HEK293 (cell line): Measurements from ENCODE around the gene PLB1.

Experiments
- CTCF ChIA-PET: fragments of 350-600 bp; formaldehyde crosslinking; extraction: SDS; loops from one replicate; lab custom pipeline; 2021; ENCODE audit warnings: antibody characterized with exemption; lab: Yijun Ruan, JAX
- POLR2A ChIA-PET: fragments of 300-600 bp; formaldehyde crosslinking; extraction: SDS; loops from one replicate; lab custom pipeline; 2020; ENCODE audit warnings: antibody characterized with exemption, inconsistent platforms; lab: Yijun Ruan, JAX
- H3K27ac ChIP-seq: fragments of 200-500 bp; sonication (Bioruptor generic); 2 replicates; pipeline ENCODE4 v1.5.1; 2014; ENCODE audit warnings: low read depth, low read length, control low read depth, inconsistent platforms; ENCODE audit errors: extremely low read depth
- H3K36me3 ChIP-seq, 2 experiments: fragments of 200-500 bp in 1 of 2; sonication (Bioruptor generic) in 1 of 2; 1 replicate in 1 of 2; 2 replicates in 1 of 2; pipeline ENCODE4 v1.5.1; 2014 to 2017; ENCODE audit warnings: inconsistent platforms in 2 of 2, low read length in 2 of 2; ENCODE audit not compliant: control insufficient read depth in 2 of 2, insufficient read depth in 1 of 2
- H3K4me1 ChIP-seq: fragments of 200-500 bp; sonication (Bioruptor generic); 2 replicates; pipeline ENCODE4 v1.5.1; 2014; ENCODE audit warnings: mild to moderate bottlenecking, low read length, inconsistent platforms; ENCODE audit not compliant: control insufficient read depth, insufficient read depth
- H3K4me3 ChIP-seq: 2 replicates; pipeline ENCODE4 v1.5.1; 2011; ENCODE audit warnings: low read depth, mild to moderate bottlenecking, control low read depth, low read length, moderate library complexity
- H3K9me3 ChIP-seq: fragments of 200-500 bp; sonication (Bioruptor generic); 2 replicates; pipeline ENCODE4 v1.5.1; 2014; ENCODE audit warnings: low read depth, low read length, inconsistent platforms; ENCODE audit not compliant: control insufficient read depth, insufficient read depth
- EGR2 ChIP-seq: fragments of 450-650 bp; formaldehyde crosslinking; IDR thresholded peaks from 2 replicates; pipeline ENCODE4 v1.5.1; 2016; ENCODE audit warnings: low read depth, missing biosample characterization, missing genetic modification characterization
- HIC1 ChIP-seq: fragments of 450-650 bp; formaldehyde crosslinking; IDR thresholded peaks from 2 replicates; pipeline ENCODE4 v1.5.1; 2016; ENCODE audit warnings: missing biosample characterization, missing genetic modification characterization
- KLF7 ChIP-seq: fragments of 450-650 bp; formaldehyde crosslinking; IDR thresholded peaks from 2 replicates; pipeline ENCODE4 v1.5.1; 2016; ENCODE audit warnings: missing biosample characterization, missing genetic modification characterization, borderline replicate concordance
- KLF9 ChIP-seq: fragments of 450-650 bp; formaldehyde crosslinking; IDR thresholded peaks from 2 replicates; pipeline ENCODE4 v1.5.1; 2016; ENCODE audit warnings: missing biosample characterization, missing genetic modification characterization, low read depth
- SALL2 ChIP-seq: fragments of 450-650 bp; formaldehyde crosslinking; IDR thresholded peaks from 2 replicates; pipeline ENCODE4 v1.5.0; 2017; ENCODE audit warnings: missing biosample characterization, mild to moderate bottlenecking, missing genetic modification characterization, borderline replicate concordance
- SCRT1 ChIP-seq: fragments of 450-650 bp; formaldehyde crosslinking; IDR thresholded peaks from 2 replicates; pipeline ENCODE4 v1.5.1; 2016; ENCODE audit warnings: missing biosample characterization, missing genetic modification characterization, borderline replicate concordance
- SETDB1 ChIP-seq: IDR thresholded peaks from one replicate; pipeline ENCODE4 v1.6.1; 2017; ENCODE audit warnings: mild to moderate bottlenecking, low read length, moderate library complexity, mixed read lengths; ENCODE audit not compliant: insufficient read length
- WT1 ChIP-seq: fragments of 450-650 bp; formaldehyde crosslinking; IDR thresholded peaks from 2 replicates; pipeline ENCODE4 v1.5.1; 2016; ENCODE audit warnings: missing biosample characterization, missing genetic modification characterization
- YY2 ChIP-seq: fragments of 450-650 bp; formaldehyde crosslinking; IDR thresholded peaks from 2 replicates; pipeline ENCODE4 v1.5.1; 2016; ENCODE audit warnings: missing biosample characterization, missing genetic modification characterization
- ZBTB1 ChIP-seq: fragments of 450-650 bp; formaldehyde crosslinking; IDR thresholded peaks from 2 replicates; pipeline ENCODE4 v1.5.1; 2016; ENCODE audit warnings: missing biosample characterization, missing genetic modification characterization
- ZFHX2 ChIP-seq: fragments of 450-650 bp; formaldehyde crosslinking; conservative IDR thresholded peaks from 2 replicates; pipeline ENCODE4 v1.5.1; 2016; ENCODE audit warnings: missing biosample characterization, missing genetic modification characterization
- ZNF121 ChIP-seq: fragments of 450-650 bp; formaldehyde crosslinking; IDR thresholded peaks from 2 replicates; pipeline ENCODE4 v1.5.1; 2016; ENCODE audit warnings: missing biosample characterization, missing genetic modification characterization
- ZNF132 ChIP-seq: fragments of 450-650 bp; formaldehyde crosslinking; IDR thresholded peaks from 2 replicates; pipeline ENCODE4 v1.5.1; 2017; ENCODE audit warnings: missing biosample characterization, missing genetic modification characterization, borderline replicate concordance
- ZNF211 ChIP-seq: fragments of 450-650 bp; formaldehyde crosslinking; IDR thresholded peaks from 2 replicates; pipeline ENCODE4 v1.5.1; 2016; ENCODE audit warnings: low read depth, missing biosample characterization, missing genetic modification characterization
- ZNF223 ChIP-seq: fragments of 450-650 bp; formaldehyde crosslinking; IDR thresholded peaks from 2 replicates; pipeline ENCODE4 v1.5.1; 2016; ENCODE audit warnings: missing biosample characterization, missing genetic modification characterization
- ZNF26 ChIP-seq: fragments of 450-650 bp; formaldehyde crosslinking; IDR thresholded peaks from 2 replicates; pipeline ENCODE4 v1.5.1; 2016; ENCODE audit warnings: missing biosample characterization, missing genetic modification characterization
- ZNF366 ChIP-seq: fragments of 450-650 bp; formaldehyde crosslinking; conservative IDR thresholded peaks from 2 replicates; pipeline ENCODE4 v1.5.1; 2016; ENCODE audit warnings: missing biosample characterization, missing genetic modification characterization
- ZNF473 ChIP-seq: fragments of 450-650 bp; formaldehyde crosslinking; IDR thresholded peaks from 2 replicates; pipeline ENCODE4 v1.5.1; 2017; ENCODE audit warnings: missing biosample characterization, missing genetic modification characterization
- ZNF558 ChIP-seq: fragments of 450-650 bp; formaldehyde crosslinking; IDR thresholded peaks from 2 replicates; pipeline ENCODE4 v1.5.1; 2016; ENCODE audit warnings: missing biosample characterization, missing genetic modification characterization
- ZNF560 ChIP-seq: fragments of 450-650 bp; formaldehyde crosslinking; IDR thresholded peaks from 2 replicates; pipeline ENCODE4 v1.5.1; 2017; ENCODE audit warnings: missing biosample characterization, missing genetic modification characterization, borderline replicate concordance
- ZNF571 ChIP-seq: fragments of 450-650 bp; formaldehyde crosslinking; IDR thresholded peaks from 2 replicates; pipeline ENCODE4 v1.5.0; 2017; ENCODE audit warnings: missing biosample characterization, missing genetic modification characterization
- ZNF639 ChIP-seq: fragments of 450-650 bp; formaldehyde crosslinking; IDR thresholded peaks from 2 replicates; pipeline ENCODE4 v1.5.1; 2016; ENCODE audit warnings: missing biosample characterization, missing genetic modification characterization
- ZNF792 ChIP-seq: fragments of 450-650 bp; formaldehyde crosslinking; IDR thresholded peaks from 2 replicates; pipeline ENCODE4 v1.5.1; 2016; ENCODE audit warnings: missing biosample characterization, missing genetic modification characterization

The PLB1 gene

GRCh38 chr2:28487258-28487657, 8.6 kb upstream of the PLB1 start:
- POLR2A ChIA-PET, result no interaction called here
- TF ChIP-seq EGR2 (tag by site-specific recombination) (peak; percentile 52; the same call in 1 of the 2 replicates), ZNF26 (tag by site-specific recombination) (no peak), SALL2 (tag by site-specific recombination) (no peak), ZFHX2 (tag by site-specific recombination) (peak; percentile 39)

DNA sequence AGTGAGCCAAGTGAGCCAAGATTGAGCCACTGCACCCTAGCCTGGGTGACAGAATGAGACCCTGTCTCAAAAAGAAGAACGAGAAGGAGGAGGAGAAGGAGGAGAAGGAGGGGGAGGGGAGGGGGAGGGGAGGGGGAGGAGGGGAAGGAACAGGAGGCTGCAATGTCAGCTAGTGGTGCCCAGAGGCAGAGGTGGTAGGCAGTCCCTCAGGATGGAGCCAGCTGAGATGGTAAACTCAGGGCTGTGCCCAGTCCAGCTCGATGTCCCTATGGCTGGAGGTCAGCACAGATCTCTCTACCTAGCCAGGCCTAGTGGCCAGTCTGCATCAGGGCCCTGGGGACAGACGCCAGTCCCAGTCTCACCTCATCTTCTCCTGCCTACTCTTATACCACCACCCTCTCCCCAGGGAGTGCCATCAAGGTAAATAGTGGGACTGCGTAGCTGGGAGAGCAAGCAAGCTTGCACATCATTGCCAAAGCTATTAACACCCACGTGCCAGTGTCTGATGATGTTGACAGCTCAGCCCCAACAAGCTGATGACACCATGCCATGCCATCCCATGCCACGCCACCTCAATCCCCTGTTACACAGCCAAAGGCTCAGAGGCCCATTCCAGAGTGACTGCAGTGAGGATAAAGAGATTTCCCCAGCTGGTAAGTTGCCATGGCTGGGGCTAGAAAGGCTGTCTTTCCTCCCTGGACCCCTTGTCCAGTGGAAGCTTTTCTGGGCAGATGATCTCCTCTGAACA, 7.6 kb upstream of the PLB1 start:
- H3K36me3 ChIP-seq, result no peaks in the 10 kb centered on the region
- H3K4me1 ChIP-seq, result no peaks in the 10 kb centered on the region
- no peaks in the 10 kb centered on the region for H3K9me3 ChIP-seq
- ChIA-PET POLR2A (no interaction called here), CTCF (no interaction called here)
- no peak overlapping the region for H3K4me3 ChIP-seq
- no peak for TF ChIP-seq ZNF560 (tag by site-specific recombination)
- no peak for TF ChIP-seq ZNF121 (tag by site-specific recombination)
- TF ChIP-seq KLF9 (tag by site-specific recombination), result no peak
- TF ChIP-seq ZNF211, result no peak
- TF ChIP-seq ZNF792, result no peak
- no peak for TF ChIP-seq YY2
- TF ChIP-seq ZNF558 (tag by site-specific recombination), result no peak
- H3K27ac ChIP-seq, result no peak overlapping the region

More at GRCh38 chr2:28487258-28487657, 8.6 kb upstream of the PLB1 start:
- CTCF ChIA-PET, result no interaction called here
- no peaks in the 10 kb centered on the region for H3K9me3 ChIP-seq
- H3K27ac ChIP-seq, result no peak overlapping the region
- H3K4me3 ChIP-seq, result no peak overlapping the region
- no peaks in the 10 kb centered on the region for H3K36me3 ChIP-seq
- H3K4me1 ChIP-seq, result no peaks in the 10 kb centered on the region

DNA sequence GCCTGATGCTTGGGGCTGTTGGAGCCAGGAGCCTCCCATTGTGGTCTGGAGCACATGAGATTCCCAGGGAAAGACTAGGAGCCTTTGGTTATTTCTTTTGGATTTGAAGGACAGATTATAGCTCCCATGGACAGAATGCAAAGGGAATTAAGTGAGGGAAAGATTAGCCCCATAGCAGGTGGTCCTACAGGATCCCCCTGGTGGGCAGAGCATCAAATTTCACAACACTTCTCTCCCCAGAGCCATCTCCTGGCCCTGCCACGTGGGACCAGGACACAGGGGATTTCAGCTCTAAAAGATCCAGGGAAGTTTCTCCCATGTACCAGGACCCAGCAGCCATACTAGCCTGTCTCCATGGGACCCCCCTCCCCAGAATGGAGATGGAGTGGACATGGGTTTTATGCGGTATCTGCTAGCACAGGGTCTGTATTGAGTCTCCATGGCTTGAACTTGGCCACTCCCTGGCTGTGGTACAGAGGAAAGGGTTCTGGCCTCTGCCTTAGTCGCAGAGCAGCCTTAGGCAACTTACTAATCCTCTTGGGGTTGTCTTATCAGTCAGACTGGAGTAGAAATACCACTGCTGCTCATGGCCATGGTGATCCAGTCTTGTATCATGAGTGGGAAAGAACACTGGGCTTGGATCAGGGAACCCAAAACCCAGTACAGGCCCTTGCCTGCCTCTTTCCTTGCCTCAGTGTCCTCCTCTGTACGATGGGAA, 6.8 kb upstream of the PLB1 start:
- Histone ChIP-seq H3K9me3 (no peaks in the 10 kb centered on the region), H3K36me3 (no peaks in the 10 kb centered on the region), H3K4me3 (no peak overlapping the region), H3K4me1 (no peaks in the 10 kb centered on the region), H3K27ac (no peak overlapping the region)
- POLR2A ChIA-PET, result no interaction called here
- CTCF ChIA-PET, result no interaction called here
- TF ChIP-seq ZNF132 (tag by site-specific recombination), result no peak
- no peak for TF ChIP-seq ZNF366 (tag by site-specific recombination)

DNA sequence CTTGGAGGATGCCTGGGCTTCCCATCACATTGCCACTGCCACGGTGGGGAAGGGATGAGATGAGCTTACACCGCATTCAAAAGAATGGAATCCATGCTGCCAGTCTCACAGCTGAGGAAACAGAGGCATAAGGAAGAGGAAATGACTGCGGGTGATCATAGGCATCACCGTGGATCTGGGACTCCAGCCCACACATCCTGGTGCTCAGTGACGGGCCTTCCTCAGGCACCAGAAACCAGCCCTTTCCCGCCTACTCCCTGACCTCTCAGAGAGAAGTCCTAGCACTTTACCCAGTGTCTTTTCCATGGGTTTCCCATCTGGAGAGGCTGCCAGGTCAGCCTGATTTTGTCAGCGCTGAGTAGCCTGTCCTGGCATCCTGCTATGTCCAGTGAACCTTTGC, 5.3 kb upstream of the PLB1 start:
- CTCF ChIA-PET, result interaction anchor here (0.6 to 1.9 kb wide), 3 partner anchors 14 to 807 kb away, joined by 3 to 7 read pairs (median 3); no protein-coding TSS in a partner anchor
- TF ChIP-seq KLF7 (tag by site-specific recombination) (no peak), HIC1 (no peak), WT1 (no peak), ZNF571 (tag by site-specific recombination) (no peak), SCRT1 (no peak), ZNF639 (tag by site-specific recombination) (no peak), ZNF473 (no peak), SETDB1 (no peak), ZBTB1 (tag by site-specific recombination) (no peak), ZNF223 (tag by site-specific recombination) (no peak)

More for the DNA sequence above, 5.3 kb upstream of the PLB1 start:
- POLR2A ChIA-PET, result no interaction called here
- H3K9me3 ChIP-seq, result no peaks in the 10 kb centered on the region
- no peak overlapping the region for H3K27ac ChIP-seq
- no peaks in the 10 kb centered on the region for H3K4me1 ChIP-seq
- H3K36me3 ChIP-seq, result no peaks in the 10 kb centered on the region
- no peak overlapping the region for H3K4me3 ChIP-seq
